Neural progenitor cell (in vitro differentiated cells): ENCODE data around the gene NUP62. TPM values are rescaled to one million over a fixed set of nuclear protein-coding genes. Genes with fewer than 3 reads are reported as not detected.
A peak's percentile ranks its signal among the peaks of the same experiment; 100 is the strongest.

Experiments
- DNase-seq: peaks from one replicate; pipeline ENCODE4 v3.0.0-alpha.2; 2016; ENCODE audit warnings: low spot score
- H2AFZ ChIP-seq: fragments of 200-600 bp; sonication (generic); replicated peaks from 2 replicates; pipeline ENCODE4 v1.6.1; 2016; ENCODE audit warnings: antibody characterized with exemption
- H3F3A ChIP-seq: fragments of 200-600 bp; sonication (generic); 2 replicates; pipeline ENCODE4 v1.6.1; 2016; ENCODE audit warnings: antibody characterized with exemption, low read depth
- H3K27ac ChIP-seq: fragments of 200-600 bp; sonication (generic); 2 replicates; pipeline ENCODE4 v1.5.1; 2016; ENCODE audit warnings: mild to moderate bottlenecking
- H3K27me3 ChIP-seq: fragments of 200-600 bp; sonication (generic); 2 replicates; pipeline ENCODE4 v1.6.1; 2016; ENCODE audit warnings: mild to moderate bottlenecking, moderate library complexity
- H3K36me3 ChIP-seq: fragments of 200-600 bp; sonication (generic); 2 replicates; pipeline ENCODE4 v1.5.1; 2016
- H3K4me1 ChIP-seq: fragments of 200-600 bp; sonication (generic); 2 replicates; pipeline ENCODE4 v1.6.1; 2016; ENCODE audit warnings: mixed run types
- H3K4me2 ChIP-seq: fragments of 200-600 bp; sonication (generic); 2 replicates; pipeline ENCODE4 v1.6.1; 2016
- H3K4me3 ChIP-seq: fragments of 200-600 bp; sonication (generic); 2 replicates; pipeline ENCODE4 v1.5.1; 2016
- H3K79me2 ChIP-seq: fragments of 200-600 bp; sonication (generic); 2 replicates; pipeline ENCODE4 v1.6.1; 2016; ENCODE audit warnings: low read depth
- H3K9ac ChIP-seq: fragments of 200-600 bp; sonication (generic); 2 replicates; pipeline ENCODE4 v1.6.1; 2016
- H3K9me3 ChIP-seq: fragments of 200-600 bp; sonication (generic); 2 replicates; pipeline ENCODE4 v1.5.1; 2016; ENCODE audit warnings: low read depth
- H4K20me1 ChIP-seq: fragments of 200-600 bp; sonication (generic); 2 replicates; pipeline ENCODE4 v1.6.1; 2016; ENCODE audit warnings: low read depth
- H3K27ac Mint-ChIP-seq: 3 replicates; pipeline ENCODE4 v1.8.0; 2021; ENCODE audit warnings: mixed read lengths
- H3K27me3 Mint-ChIP-seq: 2 replicates; pipeline ENCODE4 v1.8.0; 2022; ENCODE audit warnings: low read depth, mild to moderate bottlenecking, inconsistent platforms, moderate library complexity, mixed read lengths; ENCODE audit not compliant: insufficient read depth
- H3K36me3 Mint-ChIP-seq: 3 replicates; pipeline ENCODE4 v1.8.0; 2021; ENCODE audit warnings: mixed read lengths
- H3K4me1 Mint-ChIP-seq: 3 replicates; pipeline ENCODE4 v1.8.0; 2021; ENCODE audit warnings: mixed read lengths
- H3K4me3 Mint-ChIP-seq: 3 replicates; pipeline ENCODE4 v1.8.0; 2021; ENCODE audit warnings: mild to moderate bottlenecking, moderate library complexity, mixed read lengths
- H3K9me3 Mint-ChIP-seq: 3 replicates; pipeline ENCODE4 v1.8.0; 2020; ENCODE audit warnings: mixed read lengths
- EZH2 ChIP-seq: fragments of 200-600 bp; sonication (generic); IDR thresholded peaks from 2 replicates; pipeline ENCODE4 v1.6.1; 2017; ENCODE audit warnings: antibody characterized with exemption, mild to moderate bottlenecking, moderate library complexity
- EZH2phosphoT487 ChIP-seq: fragments of 200-600 bp; sonication (generic); IDR thresholded peaks from 2 replicates; pipeline ENCODE4 v1.6.1; 2017; ENCODE audit warnings: antibody characterized with exemption
- total RNA-seq: library from RNA; depleted of rRNA; stranded (reverse); fragments of >200 nt; gene quantifications from 2 replicates; pipeline ENCODE4 v1.2.3, GENCODE V29; 2015; ENCODE audit warnings: low replicate concordance
- TF ChIP-seq, protein P1 (sequence below): fragments of 200-600 bp; sonication (generic); IDR thresholded peaks from 2 replicates; pipeline ENCODE4 v1.5.1; 2017; ENCODE audit warnings: antibody characterized with exemption, mild to moderate bottlenecking

NUP62 gene
- total RNA-seq, 1 donor from 2014 or later, result 48.2 TPM

GRCh38 chr19:49889687-49890348 is 39.5 kb downstream of the NUP62 start:
- no peaks in the 10 kb centered on the region for H4K20me1 ChIP-seq
- Mint-ChIP-seq H3K4me1 (peaks cover 4% of the 10 kb centered on the region), H3K27ac (no peak overlapping the region), H3K27me3 (peaks cover 17% of the 10 kb centered on the region), H3K36me3 (peaks cover 6% of the 10 kb centered on the region), H3K4me3 (peak overlapping the region; percentile 82), H3K9me3 (no peaks in the 10 kb centered on the region)
- H3K4me3 ChIP-seq, result peak overlapping the region; percentile 30
- H3K27me3 ChIP-seq, result peaks cover 24% of the 10 kb centered on the region
- H3K9me3 ChIP-seq, result no peaks in the 10 kb centered on the region
- no peaks in the 10 kb centered on the region for H3K79me2 ChIP-seq
- peak overlapping the region; percentile 48 for H3K4me2 ChIP-seq
- TF ChIP-seq EZH2phosphoT487 (peak; percentile 45), EZH2 (peak; percentile 45)
- TF ChIP-seq, protein P1, sequence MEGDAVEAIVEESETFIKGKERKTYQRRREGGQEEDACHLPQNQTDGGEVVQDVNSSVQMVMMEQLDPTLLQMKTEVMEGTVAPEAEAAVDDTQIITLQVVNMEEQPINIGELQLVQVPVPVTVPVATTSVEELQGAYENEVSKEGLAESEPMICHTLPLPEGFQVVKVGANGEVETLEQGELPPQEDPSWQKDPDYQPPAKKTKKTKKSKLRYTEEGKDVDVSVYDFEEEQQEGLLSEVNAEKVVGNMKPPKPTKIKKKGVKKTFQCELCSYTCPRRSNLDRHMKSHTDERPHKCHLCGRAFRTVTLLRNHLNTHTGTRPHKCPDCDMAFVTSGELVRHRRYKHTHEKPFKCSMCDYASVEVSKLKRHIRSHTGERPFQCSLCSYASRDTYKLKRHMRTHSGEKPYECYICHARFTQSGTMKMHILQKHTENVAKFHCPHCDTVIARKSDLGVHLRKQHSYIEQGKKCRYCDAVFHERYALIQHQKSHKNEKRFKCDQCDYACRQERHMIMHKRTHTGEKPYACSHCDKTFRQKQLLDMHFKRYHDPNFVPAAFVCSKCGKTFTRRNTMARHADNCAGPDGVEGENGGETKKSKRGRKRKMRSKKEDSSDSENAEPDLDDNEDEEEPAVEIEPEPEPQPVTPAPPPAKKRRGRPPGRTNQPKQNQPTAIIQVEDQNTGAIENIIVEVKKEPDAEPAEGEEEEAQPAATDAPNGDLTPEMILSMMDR, result peak; percentile 74
- H3K9ac ChIP-seq, result no peak overlapping the region
- H3K27ac ChIP-seq, result no peak overlapping the region
- DNase-seq, result peak; percentile 91
- H3K4me1 ChIP-seq, result no peaks in the 10 kb centered on the region
- H3F3A ChIP-seq, result peaks cover 23% of the 10 kb centered on the region
- no peaks in the 10 kb centered on the region for H3K36me3 ChIP-seq
- H2AFZ ChIP-seq, result peak overlapping the region; percentile 30

GRCh38 chr19:49889038-49889686 is 40.1 kb downstream of the NUP62 start:
- Histone ChIP-seq H3K36me3 (no peaks in the 10 kb centered on the region), H3K79me2 (no peaks in the 10 kb centered on the region), H3K27me3 (peaks cover 24% of the 10 kb centered on the region), H3F3A (peaks cover 23% of the 10 kb centered on the region), H3K4me2 (no peak overlapping the region), H4K20me1 (no peaks in the 10 kb centered on the region), H3K4me1 (no peaks in the 10 kb centered on the region), H3K4me3 (no peak overlapping the region), H3K27ac (no peak overlapping the region), H3K9me3 (no peaks in the 10 kb centered on the region), H3K9ac (no peak overlapping the region), H2AFZ (no peak overlapping the region)
- Mint-ChIP-seq H3K9me3 (no peaks in the 10 kb centered on the region), H3K36me3 (peaks cover 11% of the 10 kb centered on the region), H3K4me1 (peaks cover 4% of the 10 kb centered on the region), H3K27me3 (peaks cover 17% of the 10 kb centered on the region), H3K27ac (no peak overlapping the region), H3K4me3 (peak overlapping the region; percentile 43)
- DNase-seq, result no peak
- TF ChIP-seq EZH2 (no peak), EZH2phosphoT487 (no peak)
- TF ChIP-seq, protein P1, result no peak

DNA sequence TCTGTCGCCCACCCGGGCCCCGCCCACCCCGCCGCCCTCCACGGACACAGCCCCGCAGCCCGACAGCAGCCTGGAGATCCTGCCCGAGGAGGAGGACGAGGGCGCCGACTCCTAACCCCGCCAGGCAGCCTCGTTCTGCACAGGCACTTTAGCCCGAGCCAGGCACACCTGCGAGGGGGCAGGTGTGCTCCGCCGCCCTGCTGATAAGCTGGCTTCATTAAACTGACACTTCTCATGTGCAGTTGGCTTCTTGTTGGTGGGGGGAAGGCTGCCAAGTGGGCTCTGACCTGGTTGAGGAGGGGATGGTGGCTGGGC is 40.8 kb downstream of the NUP62 start:
- DNase-seq, result no peak
- TF ChIP-seq EZH2phosphoT487, result no peak
- no peak for TF ChIP-seq EZH2
- TF ChIP-seq, protein P1, result no peak
- Mint-ChIP-seq H3K4me3 (no peak overlapping the region), H3K27me3 (peaks cover 17% of the 10 kb centered on the region), H3K9me3 (no peaks in the 10 kb centered on the region), H3K27ac (no peak overlapping the region), H3K36me3 (peaks cover 15% of the 10 kb centered on the region), H3K4me1 (peaks cover 4% of the 10 kb centered on the region)
- H4K20me1 ChIP-seq, result no peaks in the 10 kb centered on the region
- no peaks in the 10 kb centered on the region for H3K4me1 ChIP-seq
- no peak overlapping the region for H3K4me3 ChIP-seq
- H3K9ac ChIP-seq, result no peak overlapping the region
- no peaks in the 10 kb centered on the region for H3K36me3 ChIP-seq
- no peaks in the 10 kb centered on the region for H3K79me2 ChIP-seq
- no peak overlapping the region for H2AFZ ChIP-seq
- no peak overlapping the region for H3K4me2 ChIP-seq
- H3F3A ChIP-seq, result peaks cover 23% of the 10 kb centered on the region
- H3K9me3 ChIP-seq, result no peaks in the 10 kb centered on the region
- H3K27ac ChIP-seq, result no peak overlapping the region
- H3K27me3 ChIP-seq, result peaks cover 24% of the 10 kb centered on the region
